Endodermal cell (in vitro differentiated cells): ENCODE results near the gene ARSK. TPM values are rescaled to one million over a fixed set of nuclear protein-coding genes. Genes with fewer than 3 reads are reported as not detected.

Experiments used
- DNase-seq: peaks from one replicate; pipeline ENCODE4 v3.0.0-alpha.2; 2017
- H3K27ac ChIP-seq: 2 replicates; pipeline ENCODE4 v1.5.1; 2013; ENCODE audit warnings: mild to moderate bottlenecking, low read depth, low read length, moderate library complexity
- H3K27me3 ChIP-seq: 2 replicates; pipeline ENCODE4 v1.6.1; 2013; ENCODE audit warnings: mild to moderate bottlenecking, low read length, moderate library complexity; ENCODE audit not compliant: insufficient read depth, control insufficient read depth, poor library complexity, severe bottlenecking
- H3K36me3 ChIP-seq: 2 replicates; pipeline ENCODE4 v1.7.0; 2013; ENCODE audit warnings: mild to moderate bottlenecking, low read length, moderate library complexity; ENCODE audit not compliant: control insufficient read depth, insufficient read depth
- H3K4me1 ChIP-seq: one replicate; pipeline ENCODE4 v1.7.0; 2013; ENCODE audit warnings: low read length; ENCODE audit not compliant: control insufficient read depth, insufficient read depth
- H3K4me3 ChIP-seq: 2 replicates; pipeline ENCODE4 v1.5.1; 2013; ENCODE audit warnings: mild to moderate bottlenecking, low read length, moderate library complexity
- H3K9ac ChIP-seq: 2 replicates; pipeline ENCODE4 v1.6.1; 2013; ENCODE audit warnings: mild to moderate bottlenecking, low read length, moderate library complexity; ENCODE audit not compliant: poor library complexity, severe bottlenecking; ENCODE audit errors: extremely low read depth
- H3K9me3 ChIP-seq: 2 replicates; pipeline ENCODE4 v1.6.1; 2013; ENCODE audit warnings: mild to moderate bottlenecking, low read length, moderate library complexity; ENCODE audit not compliant: control insufficient read depth
- H3K27ac Mint-ChIP-seq: 2 replicates; pipeline ENCODE4 v1.8.0; 2020; ENCODE audit warnings: mixed read lengths
- H3K27me3 Mint-ChIP-seq: 2 replicates; pipeline ENCODE4 v1.8.0; 2021; ENCODE audit warnings: mild to moderate bottlenecking, mixed read lengths; ENCODE audit not compliant: insufficient read depth
- H3K36me3 Mint-ChIP-seq: 2 replicates; pipeline ENCODE4 v1.8.0; 2020; ENCODE audit warnings: low read depth, mixed read lengths
- H3K4me1 Mint-ChIP-seq: 2 replicates; pipeline ENCODE4 v1.8.0; 2020; ENCODE audit warnings: mixed read lengths
- H3K4me3 Mint-ChIP-seq: 2 replicates; pipeline ENCODE4 v1.8.0; 2020; ENCODE audit warnings: mild to moderate bottlenecking, moderate library complexity, mixed read lengths
- H3K9me3 Mint-ChIP-seq: 2 replicates; pipeline ENCODE4 v1.8.0; 2020; ENCODE audit warnings: mild to moderate bottlenecking, mixed read lengths
- WGBS, 2 experiments: methylation state at CpG; one replicate each; pipeline versions ENCODE4 v1.1.5 to v1.1.7; 2013; ENCODE audit warnings: missing lambda C conversion rate in 2 of 2, mixed read lengths in 1 of 2; ENCODE audit not compliant: insufficient coverage in 1 of 2, insufficient read length in 1 of 2; 5-methylcytosine and 5-hydroxymethylcytosine counted together
- total RNA-seq, 2 donors: library from RNA; stranded (reverse); fragmentation: NEBNext Ultra II Directional in 1 of 2; extraction: Animal tissue kit (Norgen Biotek cat#: 25700) in 1 of 2; gene quantifications; 2 replicates in 1 of 2; 3 replicates in 1 of 2; pipeline ENCODE4 v1.2.1, GENCODE V29; 2021
- TF ChIP-seq, protein P1 (sequence below): fragments of 200-600 bp; sonication (generic); conservative IDR thresholded peaks from 2 replicates; pipeline ENCODE4 v1.5.0; 2021; ENCODE audit warnings: antibody characterized with exemption, mild to moderate bottlenecking

ARSK gene
- total RNA-seq, 2 donors from 2014 or later, result 11.7 to 13.5 TPM

DNA sequence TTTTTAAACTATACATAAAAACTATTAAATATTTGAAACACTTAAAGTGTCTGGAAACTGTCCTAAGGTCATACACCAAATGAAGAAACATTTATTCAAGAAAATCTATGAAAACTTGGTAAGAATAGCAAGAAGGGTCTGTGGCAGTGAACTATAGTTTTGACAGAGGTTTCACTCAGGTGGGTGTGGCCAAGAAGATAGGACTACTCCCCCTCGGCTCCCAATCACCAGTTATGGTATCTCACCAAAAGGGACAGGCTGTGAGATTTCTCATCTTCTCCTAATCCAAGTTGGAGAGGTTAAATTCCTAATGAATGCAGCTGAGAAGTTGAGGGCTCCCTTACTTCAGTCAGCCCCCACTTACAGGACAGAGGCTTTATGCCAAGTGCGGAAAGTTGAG lies 2.9 kb downstream of the ARSK start:
- peaks cover 2% of the 10 kb centered on the region for H3K36me3 ChIP-seq
- H3K27ac ChIP-seq, result no peak overlapping the region
- H3K9me3 ChIP-seq, result no peaks in the 10 kb centered on the region
- no peak for DNase-seq
- no peaks in the 10 kb centered on the region for H3K4me1 ChIP-seq
- Mint-ChIP-seq H3K27ac (no peak overlapping the region), H3K9me3 (peaks cover 2% of the 10 kb centered on the region), H3K4me1 (peaks cover 15% of the 10 kb centered on the region), H3K27me3 (no peaks in the 10 kb centered on the region), H3K36me3 (peaks cover 10% of the 10 kb centered on the region), H3K4me3 (no peak overlapping the region)
- WGBS, 2 experiments, result 92 to 100% methylated on average over 1 to 2 of the region's 2 CpGs
- TF ChIP-seq, protein P1, sequence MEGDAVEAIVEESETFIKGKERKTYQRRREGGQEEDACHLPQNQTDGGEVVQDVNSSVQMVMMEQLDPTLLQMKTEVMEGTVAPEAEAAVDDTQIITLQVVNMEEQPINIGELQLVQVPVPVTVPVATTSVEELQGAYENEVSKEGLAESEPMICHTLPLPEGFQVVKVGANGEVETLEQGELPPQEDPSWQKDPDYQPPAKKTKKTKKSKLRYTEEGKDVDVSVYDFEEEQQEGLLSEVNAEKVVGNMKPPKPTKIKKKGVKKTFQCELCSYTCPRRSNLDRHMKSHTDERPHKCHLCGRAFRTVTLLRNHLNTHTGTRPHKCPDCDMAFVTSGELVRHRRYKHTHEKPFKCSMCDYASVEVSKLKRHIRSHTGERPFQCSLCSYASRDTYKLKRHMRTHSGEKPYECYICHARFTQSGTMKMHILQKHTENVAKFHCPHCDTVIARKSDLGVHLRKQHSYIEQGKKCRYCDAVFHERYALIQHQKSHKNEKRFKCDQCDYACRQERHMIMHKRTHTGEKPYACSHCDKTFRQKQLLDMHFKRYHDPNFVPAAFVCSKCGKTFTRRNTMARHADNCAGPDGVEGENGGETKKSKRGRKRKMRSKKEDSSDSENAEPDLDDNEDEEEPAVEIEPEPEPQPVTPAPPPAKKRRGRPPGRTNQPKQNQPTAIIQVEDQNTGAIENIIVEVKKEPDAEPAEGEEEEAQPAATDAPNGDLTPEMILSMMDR, result no peak
- H3K27me3 ChIP-seq, result no peaks in the 10 kb centered on the region
- no peak overlapping the region for H3K4me3 ChIP-seq
- no peak overlapping the region for H3K9ac ChIP-seq

DNA sequence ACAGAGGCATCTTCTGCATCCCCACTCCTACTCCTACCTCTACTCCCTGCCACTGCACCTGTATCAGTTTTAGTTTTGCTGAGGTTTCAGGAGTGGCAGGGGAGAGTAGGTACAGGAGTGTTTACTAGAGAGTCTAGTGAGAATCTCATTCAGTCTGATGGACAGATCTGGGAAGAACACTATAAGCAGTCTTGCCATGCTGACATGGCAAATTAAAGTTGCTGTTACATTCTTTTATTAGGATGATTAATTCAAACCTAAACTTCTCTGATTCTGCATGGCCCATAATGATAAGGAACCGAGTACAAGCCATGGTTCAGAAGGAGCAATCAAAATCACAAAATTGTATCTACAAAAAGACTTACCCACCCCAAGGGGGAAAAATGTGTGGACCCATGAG lies 7.4 kb downstream of the ARSK start:
- 92% methylated on average over 1 of the region's 1 CpG; no CpG with 5 or more reads in 1 of the 2 experiments for WGBS, 2 experiments
- H3K27ac Mint-ChIP-seq, result no peak overlapping the region
- H3K27me3 Mint-ChIP-seq, result no peaks in the 10 kb centered on the region

DNA sequence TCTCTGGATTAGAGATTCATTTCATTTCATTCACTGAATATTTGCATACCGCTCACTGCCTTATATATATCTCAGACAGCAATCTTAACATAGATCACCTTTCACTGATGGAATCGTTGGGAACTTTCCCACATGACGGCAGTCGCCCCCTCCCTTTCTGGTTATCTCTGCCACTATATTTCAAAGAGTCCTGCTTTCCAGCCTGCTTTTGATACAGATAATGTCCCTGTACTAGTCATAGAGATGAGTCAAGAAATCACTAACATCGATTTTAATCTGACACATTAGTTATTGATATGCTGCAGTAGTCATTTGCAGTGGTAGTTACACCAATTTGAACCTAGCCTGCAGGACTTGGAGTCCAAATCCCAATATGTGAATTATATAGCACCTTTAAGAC lies 8.5 kb downstream of the ARSK start:
- Histone ChIP-seq H3K27ac (no peak overlapping the region), H3K27me3 (no peaks in the 10 kb centered on the region), H3K9me3 (no peaks in the 10 kb centered on the region), H3K36me3 (peaks cover 6% of the 10 kb centered on the region), H3K4me1 (peaks cover 3% of the 10 kb centered on the region), H3K4me3 (no peak overlapping the region), H3K9ac (no peak overlapping the region)
- H3K36me3 Mint-ChIP-seq, result peaks cover 10% of the 10 kb centered on the region
- peaks cover 9% of the 10 kb centered on the region for H3K4me1 Mint-ChIP-seq
- no peak overlapping the region for H3K4me3 Mint-ChIP-seq
- H3K27ac Mint-ChIP-seq, result no peak overlapping the region
- 90 to 91% methylated on average over 5 of the region's 5 CpGs for WGBS, 2 experiments
- TF ChIP-seq, protein P1, result no peak
- no peaks in the 10 kb centered on the region for H3K9me3 Mint-ChIP-seq
- DNase-seq, result no peak
- H3K27me3 Mint-ChIP-seq, result no peaks in the 10 kb centered on the region

More for the DNA sequence above, 7.4 kb downstream of the ARSK start:
- Mint-ChIP-seq H3K4me3 (no peak overlapping the region), H3K4me1 (peaks cover 6% of the 10 kb centered on the region), H3K36me3 (peaks cover 4% of the 10 kb centered on the region), H3K9me3 (no peaks in the 10 kb centered on the region)
- no peak for DNase-seq
- H3K27ac ChIP-seq, result no peak overlapping the region
- no peaks in the 10 kb centered on the region for H3K9me3 ChIP-seq
- TF ChIP-seq, protein P1, result no peak
- H3K36me3 ChIP-seq, result peaks cover 6% of the 10 kb centered on the region
- no peaks in the 10 kb centered on the region for H3K4me1 ChIP-seq
- no peak overlapping the region for H3K9ac ChIP-seq
- H3K27me3 ChIP-seq, result no peaks in the 10 kb centered on the region
- no peak overlapping the region for H3K4me3 ChIP-seq
